Measurements from ENCODE around the gene PLEKHG5.
"Not testable (repeated sequence)": the region's sequence is repeated elsewhere in the genome, so short reads cannot be mapped to it uniquely, and the experiment has no call there.

PLEKHG5 gene

GRCh38 chr1:6440198-6441126, 51.0 kb downstream of the PLEKHG5 start:
- no peaks in the 10 kb centered on the region for H3K9me3 ChIP-seq (ENCODE audit: insufficient read depth, low read length)
- H4K20me1 ChIP-seq (ENCODE audit: low read depth, low read length) = no peaks in the 10 kb centered on the region
- no peaks in the 10 kb centered on the region for H3K79me2 ChIP-seq (ENCODE audit: insufficient read depth, low read length)
- no peaks in the 10 kb centered on the region for H3F3A ChIP-seq (ENCODE audit: insufficient read depth)
- H3K9me2 ChIP-seq (replicated peaks; ENCODE audit: insufficient read depth, low read length) = no peaks in the 10 kb centered on the region
- no peaks in the 10 kb centered on the region for H3K27me3 ChIP-seq (ENCODE audit: low read length)
- no peak overlapping the region for H3K4me3 ChIP-seq (ENCODE audit: insufficient read depth, low read length, poor library complexity, severe bottlenecking)
- no peak overlapping the region for H3K4me2 ChIP-seq (ENCODE audit: low read depth, low read length, poor library complexity, severe bottlenecking)
- no peak overlapping the region for H3K9ac ChIP-seq (ENCODE audit: low read length)
- no peak overlapping the region for H3K27ac ChIP-seq (ENCODE audit: low read depth, low read length)
- TF ChIP-seq EZH2phosphoT487 (conservative IDR thresholded peaks at IDR 0.05; ENCODE audit: low read length) (no peak), CTCF (IDR thresholded peaks at IDR 0.05; ENCODE audit: insufficient read depth, low read length, poor library complexity, severe bottlenecking) (no peak)
- no peaks in the 10 kb centered on the region for H3K36me3 ChIP-seq (ENCODE audit: low read length)
- H2AFZ ChIP-seq (ENCODE audit: low read depth, low read length, severe bottlenecking) = no peak overlapping the region

GRCh38 chr1:6438047-6438525, 53.4 kb downstream of the PLEKHG5 start:
- H4K20me1 ChIP-seq (ENCODE audit: low read depth, low read length) = no peaks in the 10 kb centered on the region
- no peak overlapping the region for H3K4me3 ChIP-seq (ENCODE audit: insufficient read depth, low read length, poor library complexity, severe bottlenecking)
- no peaks in the 10 kb centered on the region for H3K9me2 ChIP-seq (replicated peaks; ENCODE audit: insufficient read depth, low read length)
- TF ChIP-seq CTCF (IDR thresholded peaks at IDR 0.05; ENCODE audit: insufficient read depth, low read length, poor library complexity, severe bottlenecking) = peak; percentile 86
- no peak for TF ChIP-seq EZH2phosphoT487 (conservative IDR thresholded peaks at IDR 0.05; ENCODE audit: low read length)
- no peaks in the 10 kb centered on the region for H3K36me3 ChIP-seq (ENCODE audit: low read length)
- no peaks in the 10 kb centered on the region for H3K79me2 ChIP-seq (ENCODE audit: insufficient read depth, low read length)
- no peaks in the 10 kb centered on the region for H3F3A ChIP-seq (ENCODE audit: insufficient read depth)
- H2AFZ ChIP-seq (ENCODE audit: low read depth, low read length, severe bottlenecking) = no peak overlapping the region
- H3K9ac ChIP-seq (ENCODE audit: low read length) = no peak overlapping the region
- H3K9me3 ChIP-seq (ENCODE audit: insufficient read depth, low read length) = no peaks in the 10 kb centered on the region
- H3K4me2 ChIP-seq (ENCODE audit: low read depth, low read length, poor library complexity, severe bottlenecking) = no peak overlapping the region
- no peaks in the 10 kb centered on the region for H3K27me3 ChIP-seq (ENCODE audit: low read length)
- H3K27ac ChIP-seq (ENCODE audit: low read depth, low read length) = no peak overlapping the region

- H2AFZ ChIP-seq (ENCODE audit: low read depth, low read length, severe bottlenecking); H3K4me3 ChIP-seq (ENCODE audit: insufficient read depth, low read length, poor library complexity, severe bottlenecking); H3K79me2 ChIP-seq (ENCODE audit: insufficient read depth, low read length); H3K27ac ChIP-seq (ENCODE audit: low read depth, low read length); H3K36me3 ChIP-seq (ENCODE audit: low read length); H3K9me3 ChIP-seq (ENCODE audit: insufficient read depth, low read length); H3K4me2 ChIP-seq (ENCODE audit: low read depth, low read length, poor library complexity, severe bottlenecking); H3K9ac ChIP-seq (ENCODE audit: low read length); H3K9me2 ChIP-seq (replicated peaks; ENCODE audit: insufficient read depth, low read length); H4K20me1 ChIP-seq (ENCODE audit: low read depth, low read length); H3K27me3 ChIP-seq (ENCODE audit: low read length); H3F3A ChIP-seq (ENCODE audit: insufficient read depth): not testable (repeated sequence)
Measured at GRCh38 chr1:6437012-6437700, 54.3 kb downstream of the PLEKHG5 start.

GRCh38 chr1:6436277-6436676, 55.2 kb downstream of the PLEKHG5 start:
- H3K27ac ChIP-seq (ENCODE audit: low read depth, low read length); H3K9me2 ChIP-seq (replicated peaks; ENCODE audit: insufficient read depth, low read length); H3K36me3 ChIP-seq (ENCODE audit: low read length); H3F3A ChIP-seq (ENCODE audit: insufficient read depth); H3K9me3 ChIP-seq (ENCODE audit: insufficient read depth, low read length); H3K79me2 ChIP-seq (ENCODE audit: insufficient read depth, low read length); H3K9ac ChIP-seq (ENCODE audit: low read length); H3K4me3 ChIP-seq (ENCODE audit: insufficient read depth, low read length, poor library complexity, severe bottlenecking); H2AFZ ChIP-seq (ENCODE audit: low read depth, low read length, severe bottlenecking); H3K27me3 ChIP-seq (ENCODE audit: low read length); H4K20me1 ChIP-seq (ENCODE audit: low read depth, low read length); H3K4me2 ChIP-seq (ENCODE audit: low read depth, low read length, poor library complexity, severe bottlenecking): not testable (repeated sequence)
